GM10847 (cell line): Measurements from ENCODE around the gene TXNRD3.

Source experiments
- POLR2A ChIP-seq: IDR thresholded peaks from 2 replicates; pipeline ENCODE4 v1.6.1; 2011; ENCODE audit not compliant: insufficient read length; ENCODE audit errors: extremely low read depth

TXNRD3 gene

GRCh38 chr3:126581569-126581968 is 73.4 kb downstream of the TXNRD3 start:
- TF ChIP-seq POLR2A, result no peak

- TF ChIP-seq POLR2A, result no peak
Measured at GRCh38 chr3:126580746-126581145, 74.2 kb downstream of the TXNRD3 start.

GRCh38 chr3:126578702-126579101 is 76.2 kb downstream of the TXNRD3 start:
- TF ChIP-seq POLR2A, result no peak

GRCh38 chr3:126577261-126577660 is 77.7 kb downstream of the TXNRD3 start:
- no peak for TF ChIP-seq POLR2A

- no peak for TF ChIP-seq POLR2A
Measured at GRCh38 chr3:126573492-126574117, 81.3 kb downstream of the TXNRD3 start.

- no peak for TF ChIP-seq POLR2A
Measured at GRCh38 chr3:126571078-126571477, 83.8 kb downstream of the TXNRD3 start.

GRCh38 chr3:126570103-126570541 is 84.8 kb downstream of the TXNRD3 start:
- TF ChIP-seq POLR2A, result no peak

GRCh38 chr3:126569390-126569975 is 85.4 kb downstream of the TXNRD3 start:
- TF ChIP-seq POLR2A, result no peak

GRCh38 chr3:126568776-126569342 is 86.1 kb downstream of the TXNRD3 start:
- no peak for TF ChIP-seq POLR2A

- no peak for TF ChIP-seq POLR2A
Measured at GRCh38 chr3:126567696-126568438, 87.1 kb downstream of the TXNRD3 start.

- no peak for TF ChIP-seq POLR2A
Measured at GRCh38 chr3:126562737-126563276, 92.1 kb downstream of the TXNRD3 start.

- TF ChIP-seq POLR2A, result no peak
Measured at GRCh38 chr3:126558336-126559071, 96.4 kb downstream of the TXNRD3 start, which contains the start of gene C3orf22. Gene C3orf22 (minus strand): TSS chr3:126558932. CDS start chr3:126553390, 5,542 bp downstream.

GRCh38 chr3:126557761-126558160 is 97.2 kb downstream of the TXNRD3 start:
- TF ChIP-seq POLR2A, result no peak

GRCh38 chr3:126557415-126557745 is 97.5 kb downstream of the TXNRD3 start:
- TF ChIP-seq POLR2A, result no peak
